HepG2 (cell line): ENCODE measurements around the gene ZSWIM5. TPM values are rescaled to one million over a fixed set of nuclear protein-coding genes. Genes with fewer than 3 reads are reported as not detected.
A peak's percentile ranks its signal among the peaks of the same experiment; 100 is the strongest.
"Not testable (repeated sequence)": the region's sequence is repeated elsewhere in the genome, so short reads cannot be mapped to it uniquely, and the experiment has no call there.

Experiments used
- ATAC-seq: fragments of 200-7000 bp; cut with Tn5 transposase; 3 replicates; pipeline ENCODE4 v1.9.1; 2020; ENCODE audit warnings: mild to moderate bottlenecking, moderate library complexity
- BruUV-seq: library from RNA; stranded (reverse); fragments of 400-500 nt; replicated peaks from 2 replicates; lab custom pipeline; 2021; lab: Mats Ljungman, UMichigan
- CTCF ChIA-PET: fragments of 300-600 bp; formaldehyde crosslinking; extraction: SDS; loops from one replicate; lab custom pipeline; 2021; ENCODE audit warnings: low total read pairs, inconsistent platforms, low intra/inter-chr PET ratio; lab: Yijun Ruan, JAX
- POLR2A ChIA-PET: fragments of 350-600 bp; sonication (Branson Sonifier 250); formaldehyde crosslinking; loops from one replicate; lab custom pipeline; 2020; ENCODE audit warnings: antibody characterized with exemption, inconsistent platforms; lab: Yijun Ruan, JAX
- DNase-seq: peaks from one replicate; pipeline ENCODE4 v3.0.0-alpha.2; 2015; ENCODE audit warnings: low spot score
- FAIRE-seq: peaks from 3 replicates; lab custom pipeline; 2011; peaks lifted over from hg19 to GRCh38; lab: Jason Lieb, UNC
- H2AFZ ChIP-seq: one replicate; pipeline ENCODE4 v1.6.1; 2011; ENCODE audit warnings: low read length, inconsistent platforms
- H3K27ac ChIP-seq: fragments of 300-600 bp; 3 replicates; pipeline ENCODE4 v1.8.0; 2011; ENCODE audit warnings: mixed run types, mild to moderate bottlenecking, mixed read lengths, low read length, inconsistent platforms; ENCODE audit not compliant: insufficient read depth; ENCODE audit errors: extremely low read length
- H3K27me3 ChIP-seq, 2 experiments: fragments of 200-600 bp in 1 of 2; 2 replicates in 1 of 2; 3 replicates in 1 of 2; pipeline versions ENCODE4 v1.6.0 to v1.8.0; 2011; ENCODE audit warnings: low read length in 2 of 2, mild to moderate bottlenecking in 2 of 2, moderate library complexity in 2 of 2, inconsistent platforms in 1 of 2; ENCODE audit not compliant: insufficient read depth in 2 of 2, control insufficient read depth in 1 of 2
- H3K36me3 ChIP-seq, 2 experiments: fragments of 200-600 bp in 1 of 2; replicated peaks in 1 of 2; 2 replicates in 1 of 2; 3 replicates in 1 of 2; pipeline versions ENCODE4 v1.5.1 to v1.8.0; 2011; ENCODE audit warnings: low read length in 2 of 2, inconsistent platforms in 1 of 2; ENCODE audit not compliant: insufficient read depth in 2 of 2, control insufficient read depth in 1 of 2
- H3K4me1 ChIP-seq: 2 replicates; pipeline ENCODE4 v1.5.1; 2012; ENCODE audit warnings: low read length, inconsistent platforms; ENCODE audit not compliant: insufficient read depth
- H3K4me2 ChIP-seq: 2 replicates; pipeline ENCODE4 v1.6.0; 2011; ENCODE audit warnings: low read depth, low read length, inconsistent platforms
- H3K4me3 ChIP-seq, 3 experiments: fragments of 200-600 bp in 1 of 3; sonication (generic), shearing (Covaris generic) in 1 of 3; replicated peaks in 1 of 3; 2 replicates each; pipeline ENCODE4 v1.5.1; 2011 to 2016; ENCODE audit warnings: low read length in 3 of 3, inconsistent platforms in 2 of 3, low read depth in 2 of 3, mild to moderate bottlenecking in 2 of 3, control low read depth in 1 of 3, mixed read lengths in 1 of 3; ENCODE audit not compliant: insufficient read depth in 1 of 3
- H3K79me2 ChIP-seq: one replicate; pipeline ENCODE4 v1.6.1; 2011; ENCODE audit warnings: low read length, inconsistent platforms; ENCODE audit not compliant: insufficient read depth
- H3K9ac ChIP-seq: 2 replicates; pipeline ENCODE4 v1.6.0; 2011; ENCODE audit warnings: mild to moderate bottlenecking, low read depth, low read length, inconsistent platforms; ENCODE audit not compliant: insufficient read depth
- H3K9me3 ChIP-seq: 2 replicates; pipeline ENCODE4 v1.5.1; 2012; ENCODE audit warnings: mild to moderate bottlenecking, low read length
- H4K20me1 ChIP-seq: 2 replicates; pipeline ENCODE4 v1.6.0; 2011; ENCODE audit warnings: inconsistent platforms, mild to moderate bottlenecking, low read length, moderate library complexity; ENCODE audit not compliant: insufficient read depth
- ZBTB33 ChIP-seq: sonication (generic); formaldehyde crosslinking; IDR thresholded peaks from 2 replicates; pipeline ENCODE4 v1.4.0; 2020; ENCODE audit warnings: missing genetic modification reagents
- ZNF281 ChIP-seq: sonication (generic); formaldehyde crosslinking; IDR thresholded peaks from 2 replicates; pipeline ENCODE4 v1.4.0; 2020; ENCODE audit warnings: missing genetic modification reagents, borderline replicate concordance
- ZNF563 ChIP-seq: sonication (generic); formaldehyde crosslinking; IDR thresholded peaks from 2 replicates; pipeline ENCODE4 v1.8.0; 2022; ENCODE audit warnings: mild to moderate bottlenecking, moderate library complexity, missing genetic modification reagents
- ZNF687 ChIP-seq: sonication (generic); formaldehyde crosslinking; IDR thresholded peaks from 2 replicates; pipeline ENCODE4 v1.5.1; 2020; ENCODE audit warnings: mild to moderate bottlenecking, missing genetic modification reagents, moderate library complexity
- WGBS: methylation state at CpG from one replicate; pipeline ENCODE4 v1.1.6; 2017; ENCODE audit warnings: low lambda C conversion rate; 5-methylcytosine and 5-hydroxymethylcytosine counted together
- in situ Hi-C: cut with HindIII; loops from 2 replicates; pipeline ENCODE4 v1.10.0; 2017; ENCODE audit warnings: low pct_unique_long_range_greater_than_20kb; ENCODE audit not compliant: extremely low pct_ligation_motif_present
- intact Hi-C: fragments of 100-400 bp; cut with micrococcal nuclease; formaldehyde crosslinking; loops from one replicate; pipeline ENCODE4 v1.10.0; 2022; ENCODE audit not compliant: unreplicated experiment
- polyA plus RNA-seq, 8 experiments: library from polyadenylated mRNA; depleted of rRNA in 3 of 8; stranded (reverse) in 7 of 8; unstranded in 1 of 8; fragments of >200 nt; fragmentation: Illumina TruSeq in 4 of 8; extraction: Trizol in 4 of 8; gene quantifications; 2 replicates each; pipeline versions ENCODE4 v1.2.1 to v1.2.3, GENCODE V29; 2011 to 2016; ENCODE audit warnings: low read depth in 4 of 8, missing spikeins in 1 of 8, mixed read lengths in 1 of 8; ENCODE audit not compliant: insufficient read depth in 1 of 8
- total RNA-seq, 5 experiments: library from RNA; depleted of rRNA; stranded (reverse); fragments of >200 nt; fragmentation: Illumina TruSeq; extraction: Trizol; gene quantifications; 2 replicates each; pipeline ENCODE4 v1.2.3, GENCODE V29; 2016; ENCODE audit warnings: low read depth in 1 of 5

ZSWIM5 gene
- total and polyA plus RNA-seq, 2 of the 13 experiments (the other 11 are each of a cell fraction or from before 2014, with no cell fraction given), result 11.0 to 20.6 TPM

- H3K36me3 ChIP-seq, H2AFZ ChIP-seq, BruUV-seq, H3K27ac ChIP-seq, H3K4me3 ChIP-seq, intact Hi-C loops, H3K4me1 ChIP-seq, FAIRE-seq, H3K4me2 ChIP-seq, H3K27me3 ChIP-seq: not testable (repeated sequence)
- H3K79me2 ChIP-seq, result peaks cover 26% of the 10 kb centered on the region
- TF ChIP-seq ZNF563 (0 out of 2 replicates have a peak, but pooled peaks have one; percentile 41), ZBTB33 (CRISPR knock-in tag) (peak; percentile 78; the same call in 1 of the 2 replicates), ZNF687 (CRISPR knock-in tag) (peak; percentile 38; the same call in 1 of the 2 replicates), ZNF281 (CRISPR knock-in tag) (peak; percentile 72; the same call in 1 of the 2 replicates)
- TF ChIP-seq, all 625 proteins: peak for 4; not testable (repeated sequence) for 621
- POLR2A ChIA-PET, in situ Hi-C loops, DNase-seq, H3K9ac ChIP-seq, CTCF ChIA-PET, ATAC-seq, H4K20me1 ChIP-seq: not testable (repeated sequence)
- WGBS, result 98% methylated on average over 7 of the region's 21 CpGs
- peaks cover 11% of the 10 kb centered on the region for H3K9me3 ChIP-seq
Measured at GRCh38 chr1:45179918-45180519, 26.4 kb downstream of the ZSWIM5 start.
